ENCODE results near the gene THG1L. TPM values are rescaled to one million over a fixed set of nuclear protein-coding genes. Genes with fewer than 3 reads are reported as not detected.
"Not testable (repeated sequence)": the region's sequence is repeated elsewhere in the genome, so short reads cannot be mapped to it uniquely, and the experiment has no call there.

THG1L gene
- 18.6 and 25.1 TPM in 2 replicates for total RNA-seq (2014; rRNA removed; shearing (Covaris generic); ENCODE audit: low replicate concordance)

GRCh38 chr5:157731272-157732129 lies at the start of gene THG1L:
Gene THG1L, plus strand, starts transcription at chr5:157731420. Its CDS starts 21 bp downstream, at chr5:157731441.
- DNase-seq = peak; percentile 99
- Histone ChIP-seq H3K27me3 (ENCODE audit: low read length) (no peaks in the 10 kb centered on the region), H3K9me2 (replicated peaks; ENCODE audit: insufficient read depth, low read length) (no peaks in the 10 kb centered on the region), H3K27ac (ENCODE audit: low read length) (peak within 1 kb of the TSS; percentile 74), H3K79me2 (ENCODE audit: low read length) (peaks cover 21% of the 10 kb centered on the region), H3K9ac (ENCODE audit: low read length) (peak within 1 kb of the TSS; percentile 87), H2AFZ (ENCODE audit: low read length) (peak within 1 kb of the TSS; percentile 80), H3K4me1 (ENCODE audit: low read length) (peaks cover 33% of the 10 kb centered on the region), H3K4me3 (ENCODE audit: low read length) (peak within 1 kb of the TSS; percentile 81), H4K20me1 (ENCODE audit: insufficient read depth, low read depth, low read length) (no peaks in the 10 kb centered on the region), H3K36me3 (ENCODE audit: insufficient read depth, low read length) (peaks cover 15% of the 10 kb centered on the region; the same call in 1 of the 2 replicates), H3K9me3 (ENCODE audit: low read length) (no peaks in the 10 kb centered on the region), H3K4me2 (ENCODE audit: low read depth, low read length, poor library complexity, severe bottlenecking) (peak within 1 kb of the TSS; percentile 91)

- Histone ChIP-seq H3K27me3 (ENCODE audit: low read length) (no peaks in the 10 kb centered on the region), H3K9ac (ENCODE audit: low read length) (no peak overlapping the region), H3K36me3 (ENCODE audit: insufficient read depth, low read length) (no peaks in the 10 kb centered on the region), H2AFZ (ENCODE audit: low read length) (no peak overlapping the region), H3K27ac (ENCODE audit: low read length) (no peak overlapping the region), H3K4me3 (ENCODE audit: low read length) (no peak overlapping the region), H4K20me1 (ENCODE audit: insufficient read depth, low read depth, low read length) (no peaks in the 10 kb centered on the region), H3K79me2 (ENCODE audit: low read length) (no peaks in the 10 kb centered on the region), H3K4me1 (ENCODE audit: low read length) (no peaks in the 10 kb centered on the region), H3K9me3 (ENCODE audit: low read length) (no peaks in the 10 kb centered on the region), H3K4me2 (ENCODE audit: low read depth, low read length, poor library complexity, severe bottlenecking) (no peak overlapping the region), H3K9me2 (replicated peaks; ENCODE audit: insufficient read depth, low read length) (no peaks in the 10 kb centered on the region)
- no peak for DNase-seq
These were observed 49.0 kb upstream of the THG1L start for GRCh38 chr5:157682257-157682656.

- H3K4me1 ChIP-seq (ENCODE audit: low read length); H3K9me3 ChIP-seq (ENCODE audit: low read length); H3K9me2 ChIP-seq (replicated peaks; ENCODE audit: insufficient read depth, low read length); H3K4me3 ChIP-seq (ENCODE audit: low read length); H3K36me3 ChIP-seq (ENCODE audit: insufficient read depth, low read length); H2AFZ ChIP-seq (ENCODE audit: low read length); H3K79me2 ChIP-seq (ENCODE audit: low read length); H3K9ac ChIP-seq (ENCODE audit: low read length); H3K4me2 ChIP-seq (ENCODE audit: low read depth, low read length, poor library complexity, severe bottlenecking); H3K27ac ChIP-seq (ENCODE audit: low read length); DNase-seq; H3K27me3 ChIP-seq (ENCODE audit: low read length); H4K20me1 ChIP-seq (ENCODE audit: insufficient read depth, low read depth, low read length): not testable (repeated sequence)
These were observed 44.7 kb upstream of the THG1L start for GRCh38 chr5:157686276-157687197.

GRCh38 chr5:157687198-157687554 lies 44.0 kb upstream of the THG1L start:
- Histone ChIP-seq H3K4me3 (ENCODE audit: low read length) (no peak overlapping the region), H3K4me2 (ENCODE audit: low read depth, low read length, poor library complexity, severe bottlenecking) (no peak overlapping the region)

GRCh38 chr5:157689942-157690689 lies 41.1 kb upstream of the THG1L start:
- DNase-seq = no peak
- Histone ChIP-seq H3K27me3 (ENCODE audit: low read length) (no peaks in the 10 kb centered on the region), H3K9me2 (replicated peaks; ENCODE audit: insufficient read depth, low read length) (no peaks in the 10 kb centered on the region), H3K4me3 (ENCODE audit: low read length) (no peak overlapping the region), H3K36me3 (ENCODE audit: insufficient read depth, low read length) (no peaks in the 10 kb centered on the region), H3K4me2 (ENCODE audit: low read depth, low read length, poor library complexity, severe bottlenecking) (no peak overlapping the region), H3K9ac (ENCODE audit: low read length) (no peak overlapping the region), H3K79me2 (ENCODE audit: low read length) (no peaks in the 10 kb centered on the region), H3K9me3 (ENCODE audit: low read length) (no peaks in the 10 kb centered on the region), H2AFZ (ENCODE audit: low read length) (no peak overlapping the region), H3K4me1 (ENCODE audit: low read length) (no peaks in the 10 kb centered on the region), H3K27ac (ENCODE audit: low read length) (no peak overlapping the region), H4K20me1 (ENCODE audit: insufficient read depth, low read depth, low read length) (no peaks in the 10 kb centered on the region)

More at GRCh38 chr5:157687198-157687554, 44.0 kb upstream of the THG1L start:
- Histone ChIP-seq H3K36me3 (ENCODE audit: insufficient read depth, low read length) (no peaks in the 10 kb centered on the region), H3K9me3 (ENCODE audit: low read length) (no peaks in the 10 kb centered on the region), H2AFZ (ENCODE audit: low read length) (no peak overlapping the region), H4K20me1 (ENCODE audit: insufficient read depth, low read depth, low read length) (no peaks in the 10 kb centered on the region), H3K4me1 (ENCODE audit: low read length) (no peaks in the 10 kb centered on the region), H3K79me2 (ENCODE audit: low read length) (no peaks in the 10 kb centered on the region), H3K27me3 (ENCODE audit: low read length) (no peaks in the 10 kb centered on the region), H3K9ac (ENCODE audit: low read length) (no peak overlapping the region), H3K27ac (ENCODE audit: low read length) (no peak overlapping the region), H3K9me2 (replicated peaks; ENCODE audit: insufficient read depth, low read length) (no peaks in the 10 kb centered on the region)
- DNase-seq = no peak

- no peaks in the 10 kb centered on the region for H3K9me3 ChIP-seq (ENCODE audit: low read length)
- H3K9me2 ChIP-seq (replicated peaks; ENCODE audit: insufficient read depth, low read length) = no peaks in the 10 kb centered on the region
- H3K4me1 ChIP-seq (ENCODE audit: low read length) = no peaks in the 10 kb centered on the region
- H3K27me3 ChIP-seq (ENCODE audit: low read length) = no peaks in the 10 kb centered on the region
- no peak overlapping the region for H3K9ac ChIP-seq (ENCODE audit: low read length)
- no peak overlapping the region for H2AFZ ChIP-seq (ENCODE audit: low read length)
- no peak for DNase-seq
- no peaks in the 10 kb centered on the region for H3K79me2 ChIP-seq (ENCODE audit: low read length)
- H3K27ac ChIP-seq (ENCODE audit: low read length) = no peak overlapping the region
- H3K4me2 ChIP-seq (ENCODE audit: low read depth, low read length, poor library complexity, severe bottlenecking) = no peak overlapping the region
- no peaks in the 10 kb centered on the region for H4K20me1 ChIP-seq (ENCODE audit: insufficient read depth, low read depth, low read length)
- H3K36me3 ChIP-seq (ENCODE audit: insufficient read depth, low read length) = no peaks in the 10 kb centered on the region
- no peak overlapping the region for H3K4me3 ChIP-seq (ENCODE audit: low read length)
These were observed 40.4 kb upstream of the THG1L start for GRCh38 chr5:157690690-157691433.

GRCh38 chr5:157693816-157694215 lies 37.4 kb upstream of the THG1L start:
- not testable (repeated sequence) for H3K9ac ChIP-seq (ENCODE audit: low read length); H3K79me2 ChIP-seq (ENCODE audit: low read length); H3K9me3 ChIP-seq (ENCODE audit: low read length); H2AFZ ChIP-seq (ENCODE audit: low read length); H4K20me1 ChIP-seq (ENCODE audit: insufficient read depth, low read depth, low read length); H3K27me3 ChIP-seq (ENCODE audit: low read length); H3K4me1 ChIP-seq (ENCODE audit: low read length); H3K4me3 ChIP-seq (ENCODE audit: low read length); H3K9me2 ChIP-seq (replicated peaks; ENCODE audit: insufficient read depth, low read length); H3K4me2 ChIP-seq (ENCODE audit: low read depth, low read length, poor library complexity, severe bottlenecking); H3K36me3 ChIP-seq (ENCODE audit: insufficient read depth, low read length); DNase-seq; H3K27ac ChIP-seq (ENCODE audit: low read length)

All from Karpas-422 (cell line).